Measurements from ENCODE around the gene FGF22. TPM values are rescaled to one million over a fixed set of nuclear protein-coding genes. Genes with fewer than 3 reads are reported as not detected.
A peak's percentile ranks its signal among the peaks of the same experiment; 100 is the strongest.

Gene FGF22
- total and polyA plus RNA-seq, 4 experiments from 2014 or later = 1.8 to 1.9 TPM; not detected in 2

DNA sequence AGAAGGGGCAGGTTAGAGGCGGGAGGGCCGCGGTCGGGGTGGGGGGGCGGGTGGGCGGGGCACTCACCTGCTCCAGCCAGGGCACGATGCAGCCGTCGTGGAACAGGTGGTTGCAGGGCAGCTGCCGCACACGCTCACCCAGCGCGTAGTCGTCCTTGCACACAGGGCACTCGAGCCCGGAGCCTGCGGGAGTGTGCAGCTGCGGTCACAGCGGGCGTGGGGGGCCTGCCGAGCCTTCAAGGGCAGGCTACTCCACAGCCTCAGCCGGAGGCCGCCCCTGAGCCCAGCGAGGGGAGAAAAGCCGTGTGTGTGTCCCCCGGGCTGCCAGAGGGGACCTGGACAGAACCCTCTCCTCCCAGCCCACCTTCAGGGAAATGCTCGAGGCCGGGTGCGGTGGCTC, 8.6 kb downstream of the FGF22 start:
- Mint-ChIP-seq H3K4me3 (no peak overlapping the region), H3K27me3 (no peaks in the 10 kb centered on the region), H3K9me3 (no peaks in the 10 kb centered on the region), H3K4me1 (peaks cover 0 to 4% (median 0%) of the 10 kb centered on the region in 4 donors), H3K27ac (no peak overlapping the region), H3K36me3 (peaks cover 6 to 12% of the 10 kb centered on the region in 2 donors)
- peak in 1 of 5 donors; percentile 9 for DNase-seq
- Histone ChIP-seq H3K4me3 (ENCODE audit: low read length in 2 of 2) (no peak overlapping the region), H3K36me3 (ENCODE audit: insufficient read depth, low read length) (peaks cover 45% of the 10 kb centered on the region), H3K27me3 (ENCODE audit: insufficient read depth, low read length) (no peaks in the 10 kb centered on the region), H3K27ac (ENCODE audit: low read depth, low read length) (no peak overlapping the region), H3K4me1 (ENCODE audit: insufficient read depth, low read length) (peaks cover 2% of the 10 kb centered on the region), H3K9me3 (ENCODE audit: control insufficient read depth in 1 of 2, low read length in 2 of 2) (no peaks in the 10 kb centered on the region)
- intact Hi-C loops (cut with micrococcal nuclease) = no loop called here
- ChIA-PET CTCF (ENCODE audit: partially characterized antibody) (no interaction called here), POLR2A (ENCODE audit: partially characterized antibody) (interaction anchor here (3.2 kb wide), 1 partner anchor 13 kb away, joined by 13 read pairs; no protein-coding TSS in a partner anchor)

DNA sequence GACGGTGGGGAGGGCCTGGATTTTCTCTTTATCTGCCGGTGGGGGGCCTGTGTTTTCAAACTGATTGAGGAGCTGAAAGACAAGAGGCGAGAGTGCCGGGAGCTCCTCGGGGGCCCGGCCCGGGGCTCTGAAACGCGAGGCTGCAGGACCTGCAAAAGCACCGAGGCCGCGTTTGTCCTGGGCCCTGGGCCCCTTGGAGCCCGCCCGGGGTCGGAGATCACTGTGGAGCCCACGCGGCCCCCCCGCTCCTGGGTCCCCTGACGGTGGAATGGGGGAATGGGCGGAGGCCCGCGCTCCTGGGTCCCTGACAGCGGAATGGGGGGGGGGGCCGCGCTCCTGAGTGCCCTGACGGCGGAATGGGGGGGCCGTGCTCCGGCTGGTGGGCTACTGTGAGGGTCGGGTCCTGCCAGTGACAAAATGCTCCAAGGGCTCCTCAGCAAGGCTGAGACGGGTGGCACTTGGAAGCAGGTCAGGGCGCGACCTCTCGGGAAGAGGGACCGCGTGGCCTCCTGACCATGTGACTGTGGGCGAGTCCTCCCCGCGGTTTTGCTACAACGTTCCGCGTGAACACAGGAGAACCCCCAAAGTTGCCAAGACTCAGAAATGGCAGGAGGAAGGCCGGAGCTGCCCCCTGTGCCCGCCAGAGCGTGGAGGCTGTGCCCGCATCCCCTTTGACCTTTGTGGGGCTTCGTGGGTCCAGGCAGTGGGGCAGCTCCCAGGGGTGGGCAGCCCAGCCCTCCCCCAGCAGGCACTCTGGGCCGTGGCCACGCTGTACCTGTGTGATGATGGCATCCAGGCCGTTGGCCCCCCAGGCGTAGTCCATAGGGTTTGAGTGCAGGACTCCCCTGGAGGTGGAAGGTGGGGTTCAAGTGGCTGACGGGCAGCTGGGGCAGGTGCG, 9.5 kb downstream of the FGF22 start:
- H3K9me3 Mint-ChIP-seq = no peaks in the 10 kb centered on the region
- ChIA-PET POLR2A (ENCODE audit: partially characterized antibody) (interaction anchor here (3.2 kb wide), 1 partner anchor 12 kb away, joined by 13 read pairs; no protein-coding TSS in a partner anchor), CTCF (ENCODE audit: partially characterized antibody) (no interaction called here)
- H3K36me3 Mint-ChIP-seq = peaks cover 6 to 17% of the 10 kb centered on the region in 2 donors
- H3K27ac Mint-ChIP-seq = no peak overlapping the region
- Histone ChIP-seq H3K36me3 (ENCODE audit: insufficient read depth, low read length) (peaks cover 52% of the 10 kb centered on the region), H3K27me3 (ENCODE audit: insufficient read depth, low read length) (no peaks in the 10 kb centered on the region), H3K4me1 (ENCODE audit: insufficient read depth, low read length) (peaks cover 10% of the 10 kb centered on the region), H3K27ac (ENCODE audit: low read depth, low read length) (no peak overlapping the region), H3K9me3 (ENCODE audit: control insufficient read depth in 1 of 2, low read length in 2 of 2) (no peaks in the 10 kb centered on the region), H3K4me3 (ENCODE audit: low read length in 2 of 2) (no peak overlapping the region)
- H3K4me1 Mint-ChIP-seq = peaks cover 0 to 12% (median 2%) of the 10 kb centered on the region in 4 donors
- H3K27me3 Mint-ChIP-seq = no peaks in the 10 kb centered on the region
- intact Hi-C loops (cut with micrococcal nuclease) = no loop called here
- DNase-seq = peak in 1 of 5 donors; percentile 26
- no peak overlapping the region for H3K4me3 Mint-ChIP-seq

- intact Hi-C loops (cut with micrococcal nuclease) = no loop called here
- no peaks in the 10 kb centered on the region for H3K9me3 Mint-ChIP-seq
- Histone ChIP-seq H3K4me1 (ENCODE audit: insufficient read depth, low read length) (peaks cover 11% of the 10 kb centered on the region), H3K27me3 (ENCODE audit: insufficient read depth, low read length) (no peaks in the 10 kb centered on the region), H3K9me3 (ENCODE audit: control insufficient read depth in 1 of 2, low read length in 2 of 2) (no peaks in the 10 kb centered on the region), H3K27ac (ENCODE audit: low read depth, low read length) (no peak overlapping the region), H3K36me3 (ENCODE audit: insufficient read depth, low read length) (peaks cover 52% of the 10 kb centered on the region), H3K4me3 (ENCODE audit: low read length in 2 of 2) (no peak overlapping the region)
- no peak overlapping the region for H3K27ac Mint-ChIP-seq
- H3K4me1 Mint-ChIP-seq = peaks cover 3 to 18% (median 5%) of the 10 kb centered on the region in 4 donors
- no peak overlapping the region for H3K4me3 Mint-ChIP-seq
- H3K27me3 Mint-ChIP-seq = no peaks in the 10 kb centered on the region
- peak in 1 of 5 donors; percentile 1 for DNase-seq
- POLR2A ChIA-PET (ENCODE audit: partially characterized antibody) = interaction anchor here (1.1 to 3.2 kb wide), 2 partner anchors 9 to 11 kb away, joined by 3 to 13 read pairs; no protein-coding TSS in a partner anchor
- H3K36me3 Mint-ChIP-seq = peaks cover 3 to 21% of the 10 kb centered on the region in 2 donors
- CTCF ChIA-PET (ENCODE audit: partially characterized antibody) = no interaction called here
These were observed 10.4 kb downstream of the FGF22 start for GRCh38 chr19:650121-650520.

- H3K27me3 Mint-ChIP-seq = no peaks in the 10 kb centered on the region
- POLR2A ChIA-PET (ENCODE audit: partially characterized antibody) = no interaction called here
- no peak overlapping the region for H3K27ac Mint-ChIP-seq
- no peaks in the 10 kb centered on the region for H3K9me3 Mint-ChIP-seq
- Histone ChIP-seq H3K36me3 (ENCODE audit: insufficient read depth, low read length) (peaks cover 52% of the 10 kb centered on the region), H3K4me1 (ENCODE audit: insufficient read depth, low read length) (peaks cover 21% of the 10 kb centered on the region), H3K27me3 (ENCODE audit: insufficient read depth, low read length) (no peaks in the 10 kb centered on the region), H3K27ac (ENCODE audit: low read depth, low read length) (no peak overlapping the region), H3K4me3 (ENCODE audit: low read length in 2 of 2) (no peak overlapping the region), H3K9me3 (ENCODE audit: control insufficient read depth in 1 of 2, low read length in 2 of 2) (no peaks in the 10 kb centered on the region)
- intact Hi-C loops (cut with micrococcal nuclease) = no loop called here
- H3K36me3 Mint-ChIP-seq = peaks cover 3 to 25% of the 10 kb centered on the region in 2 donors
- H3K4me1 Mint-ChIP-seq = peaks cover 13 to 27% (median 15%) of the 10 kb centered on the region in 4 donors
- no peak overlapping the region for H3K4me3 Mint-ChIP-seq
- peak in 1 of 5 donors; percentile 3 for DNase-seq
- CTCF ChIA-PET (ENCODE audit: partially characterized antibody) = no interaction called here
These were observed 11.6 kb downstream of the FGF22 start for GRCh38 chr19:651114-651818.

GRCh38 chr19:651991-652390, 12.3 kb downstream of the FGF22 start:
- Histone ChIP-seq H3K4me1 (ENCODE audit: insufficient read depth, low read length) (peaks cover 28% of the 10 kb centered on the region), H3K4me3 (ENCODE audit: low read length in 2 of 2) (no peak overlapping the region), H3K27ac (ENCODE audit: low read depth, low read length) (no peak overlapping the region), H3K27me3 (ENCODE audit: insufficient read depth, low read length) (no peaks in the 10 kb centered on the region), H3K36me3 (ENCODE audit: insufficient read depth, low read length) (peaks cover 48% of the 10 kb centered on the region), H3K9me3 (ENCODE audit: control insufficient read depth in 1 of 2, low read length in 2 of 2) (no peaks in the 10 kb centered on the region)
- intact Hi-C loops (cut with micrococcal nuclease) = no loop called here
- no peak for DNase-seq
- no peak overlapping the region for H3K4me3 Mint-ChIP-seq
- H3K9me3 Mint-ChIP-seq = peaks cover 0 to 2% (median 0%) of the 10 kb centered on the region in 8 donors
- H3K4me1 Mint-ChIP-seq = peaks cover 15 to 31% (median 19%) of the 10 kb centered on the region in 4 donors
- peaks cover 3 to 25% of the 10 kb centered on the region in 2 donors for H3K36me3 Mint-ChIP-seq
- no peak overlapping the region for H3K27ac Mint-ChIP-seq
- CTCF ChIA-PET (ENCODE audit: partially characterized antibody) = no interaction called here
- POLR2A ChIA-PET (ENCODE audit: partially characterized antibody) = no interaction called here
- H3K27me3 Mint-ChIP-seq = no peaks in the 10 kb centered on the region

GRCh38 chr19:652467-653389, 13.0 kb downstream of the FGF22 start:
- peaks cover 17 to 38% (median 26%) of the 10 kb centered on the region in 4 donors for H3K4me1 Mint-ChIP-seq
- H3K27ac ChIP-seq (ENCODE audit: low read depth, low read length) = no peak overlapping the region
- H3K36me3 Mint-ChIP-seq = peaks cover 3 to 27% of the 10 kb centered on the region in 2 donors
- no peaks in the 10 kb centered on the region for H3K27me3 ChIP-seq (ENCODE audit: insufficient read depth, low read length)
- peaks cover 35% of the 10 kb centered on the region for H3K4me1 ChIP-seq (ENCODE audit: insufficient read depth, low read length)
- H3K27ac Mint-ChIP-seq = peak overlapping the region in 1 of 7 donors; percentile 61
- H3K9me3 ChIP-seq (ENCODE audit: control insufficient read depth in 1 of 2, low read length in 2 of 2) = no peaks in the 10 kb centered on the region
- POLR2A ChIA-PET (ENCODE audit: partially characterized antibody) = no interaction called here
- H3K9me3 Mint-ChIP-seq = peaks cover 0 to 2% (median 0%) of the 10 kb centered on the region in 8 donors
- H3K36me3 ChIP-seq (ENCODE audit: insufficient read depth, low read length) = peaks cover 44% of the 10 kb centered on the region
- no peak overlapping the region for H3K4me3 Mint-ChIP-seq
- intact Hi-C loops (cut with micrococcal nuclease) = no loop called here
- no peak overlapping the region for H3K4me3 ChIP-seq (ENCODE audit: low read length in 2 of 2)
- no peak for DNase-seq
- no peaks in the 10 kb centered on the region for H3K27me3 Mint-ChIP-seq
- CTCF ChIA-PET (ENCODE audit: partially characterized antibody) = no interaction called here
